ENCODE results near the gene EPHB3. TPM values are rescaled to one million over a fixed set of nuclear protein-coding genes. Genes with fewer than 3 reads are reported as not detected.
A peak's percentile ranks its signal among the peaks of the same experiment; 100 is the strongest.

EPHB3 gene
- total RNA-seq, 1 experiment from 2014 or later: not detected

GRCh38 chr3:184558726-184559125 is 2.9 kb upstream of the EPHB3 start:
- Histone ChIP-seq H3K9ac (ENCODE audit: low read length) (no peak overlapping the region), H3K79me2 (ENCODE audit: low read length) (no peaks in the 10 kb centered on the region), H3K9me2 (replicated peaks; ENCODE audit: insufficient read depth, low read length) (no peaks in the 10 kb centered on the region), H3K4me3 (ENCODE audit: low read length) (no peak overlapping the region), H3K36me3 (ENCODE audit: insufficient read depth, low read length) (no peaks in the 10 kb centered on the region), H3K4me1 (ENCODE audit: low read length) (peaks cover 8% of the 10 kb centered on the region), H3K9me3 (ENCODE audit: low read length) (no peaks in the 10 kb centered on the region), H3K27me3 (ENCODE audit: low read length) (no peaks in the 10 kb centered on the region), H3K4me2 (ENCODE audit: low read depth, low read length, poor library complexity, severe bottlenecking) (no peak overlapping the region), H4K20me1 (ENCODE audit: insufficient read depth, low read depth, low read length) (no peaks in the 10 kb centered on the region), H3K27ac (ENCODE audit: low read length) (no peak overlapping the region), H2AFZ (ENCODE audit: low read length) (no peak overlapping the region)
- DNase-seq: no peak

GRCh38 chr3:184559336-184559735 is 2.2 kb upstream of the EPHB3 start:
- Histone ChIP-seq H3K79me2 (ENCODE audit: low read length) (no peaks in the 10 kb centered on the region), H3K9me2 (replicated peaks; ENCODE audit: insufficient read depth, low read length) (no peaks in the 10 kb centered on the region), H3K27me3 (ENCODE audit: low read length) (no peaks in the 10 kb centered on the region), H3K27ac (ENCODE audit: low read length) (no peak overlapping the region), H2AFZ (ENCODE audit: low read length) (no peak overlapping the region), H3K4me1 (ENCODE audit: low read length) (peaks cover 8% of the 10 kb centered on the region), H3K36me3 (ENCODE audit: insufficient read depth, low read length) (no peaks in the 10 kb centered on the region), H3K4me2 (ENCODE audit: low read depth, low read length, poor library complexity, severe bottlenecking) (no peak overlapping the region), H3K9ac (ENCODE audit: low read length) (no peak overlapping the region), H4K20me1 (ENCODE audit: insufficient read depth, low read depth, low read length) (no peaks in the 10 kb centered on the region), H3K4me3 (ENCODE audit: low read length) (no peak overlapping the region), H3K9me3 (ENCODE audit: low read length) (no peaks in the 10 kb centered on the region)
- DNase-seq: no peak

GRCh38 chr3:184560531-184560930 is 1.1 kb upstream of the EPHB3 start:
- DNase-seq: no peak
- H2AFZ ChIP-seq (ENCODE audit: low read length): no peak overlapping the region
- no peaks in the 10 kb centered on the region for H3K9me2 ChIP-seq (replicated peaks; ENCODE audit: insufficient read depth, low read length)
- peak overlapping the region; percentile 37 for H3K9ac ChIP-seq (ENCODE audit: low read length)
- no peak overlapping the region for H3K27ac ChIP-seq (ENCODE audit: low read length)
- no peaks in the 10 kb centered on the region for H3K9me3 ChIP-seq (ENCODE audit: low read length)
- H3K27me3 ChIP-seq (ENCODE audit: low read length): no peaks in the 10 kb centered on the region
- H3K4me2 ChIP-seq (ENCODE audit: low read depth, low read length, poor library complexity, severe bottlenecking): peak overlapping the region; percentile 62
- H3K4me3 ChIP-seq (ENCODE audit: low read length): no peak overlapping the region
- H3K4me1 ChIP-seq (ENCODE audit: low read length): peaks cover 12% of the 10 kb centered on the region
- H4K20me1 ChIP-seq (ENCODE audit: insufficient read depth, low read depth, low read length): no peaks in the 10 kb centered on the region
- no peaks in the 10 kb centered on the region for H3K79me2 ChIP-seq (ENCODE audit: low read length)
- no peaks in the 10 kb centered on the region for H3K36me3 ChIP-seq (ENCODE audit: insufficient read depth, low read length)

GRCh38 chr3:184561913-184562877 is 610 bp downstream of the EPHB3 start:
- Histone ChIP-seq H2AFZ (ENCODE audit: low read length) (no peak overlapping the region), H3K27me3 (ENCODE audit: low read length) (no peaks in the 10 kb centered on the region), H4K20me1 (ENCODE audit: insufficient read depth, low read depth, low read length) (no peaks in the 10 kb centered on the region), H3K27ac (ENCODE audit: low read length) (no peak overlapping the region), H3K4me1 (ENCODE audit: low read length) (peaks cover 12% of the 10 kb centered on the region), H3K79me2 (ENCODE audit: low read length) (no peaks in the 10 kb centered on the region), H3K4me2 (ENCODE audit: low read depth, low read length, poor library complexity, severe bottlenecking) (no peak overlapping the region), H3K9ac (ENCODE audit: low read length) (no peak overlapping the region), H3K36me3 (ENCODE audit: insufficient read depth, low read length) (no peaks in the 10 kb centered on the region), H3K9me2 (replicated peaks; ENCODE audit: insufficient read depth, low read length) (no peaks in the 10 kb centered on the region), H3K9me3 (ENCODE audit: low read length) (no peaks in the 10 kb centered on the region), H3K4me3 (ENCODE audit: low read length) (no peak overlapping the region)
- no peak for DNase-seq

GRCh38 chr3:184562878-184563560 is 1.4 kb downstream of the EPHB3 start:
- Histone ChIP-seq H3K27me3 (ENCODE audit: low read length) (no peaks in the 10 kb centered on the region), H3K36me3 (ENCODE audit: insufficient read depth, low read length) (no peaks in the 10 kb centered on the region), H3K27ac (ENCODE audit: low read length) (no peak overlapping the region), H4K20me1 (ENCODE audit: insufficient read depth, low read depth, low read length) (no peaks in the 10 kb centered on the region), H3K4me2 (ENCODE audit: low read depth, low read length, poor library complexity, severe bottlenecking) (no peak overlapping the region), H3K9me3 (ENCODE audit: low read length) (no peaks in the 10 kb centered on the region), H3K4me3 (ENCODE audit: low read length) (no peak overlapping the region), H3K4me1 (ENCODE audit: low read length) (peaks cover 12% of the 10 kb centered on the region), H3K9ac (ENCODE audit: low read length) (no peak overlapping the region), H3K9me2 (replicated peaks; ENCODE audit: insufficient read depth, low read length) (no peaks in the 10 kb centered on the region), H3K79me2 (ENCODE audit: low read length) (no peaks in the 10 kb centered on the region), H2AFZ (ENCODE audit: low read length) (no peak overlapping the region)
- no peak for DNase-seq

GRCh38 chr3:184563561-184563925 is 2.0 kb downstream of the EPHB3 start:
- Histone ChIP-seq H3K9me2 (replicated peaks; ENCODE audit: insufficient read depth, low read length) (no peaks in the 10 kb centered on the region), H3K36me3 (ENCODE audit: insufficient read depth, low read length) (no peaks in the 10 kb centered on the region), H3K27ac (ENCODE audit: low read length) (no peak overlapping the region), H3K4me1 (ENCODE audit: low read length) (peaks cover 12% of the 10 kb centered on the region), H4K20me1 (ENCODE audit: insufficient read depth, low read depth, low read length) (no peaks in the 10 kb centered on the region), H3K9ac (ENCODE audit: low read length) (no peak overlapping the region), H3K27me3 (ENCODE audit: low read length) (no peaks in the 10 kb centered on the region), H3K79me2 (ENCODE audit: low read length) (no peaks in the 10 kb centered on the region), H3K4me3 (ENCODE audit: low read length) (no peak overlapping the region), H2AFZ (ENCODE audit: low read length) (no peak overlapping the region), H3K9me3 (ENCODE audit: low read length) (no peaks in the 10 kb centered on the region), H3K4me2 (ENCODE audit: low read depth, low read length, poor library complexity, severe bottlenecking) (no peak overlapping the region)
- no peak for DNase-seq

GRCh38 chr3:184563941-184564684 is 2.5 kb downstream of the EPHB3 start:
- Histone ChIP-seq H3K36me3 (ENCODE audit: insufficient read depth, low read length) (no peaks in the 10 kb centered on the region), H3K27ac (ENCODE audit: low read length) (no peak overlapping the region), H3K4me1 (ENCODE audit: low read length) (peaks cover 12% of the 10 kb centered on the region), H3K4me3 (ENCODE audit: low read length) (no peak overlapping the region), H3K79me2 (ENCODE audit: low read length) (no peaks in the 10 kb centered on the region), H3K4me2 (ENCODE audit: low read depth, low read length, poor library complexity, severe bottlenecking) (no peak overlapping the region), H3K9ac (ENCODE audit: low read length) (no peak overlapping the region), H3K27me3 (ENCODE audit: low read length) (no peaks in the 10 kb centered on the region), H3K9me2 (replicated peaks; ENCODE audit: insufficient read depth, low read length) (no peaks in the 10 kb centered on the region), H3K9me3 (ENCODE audit: low read length) (no peaks in the 10 kb centered on the region), H2AFZ (ENCODE audit: low read length) (no peak overlapping the region), H4K20me1 (ENCODE audit: insufficient read depth, low read depth, low read length) (no peaks in the 10 kb centered on the region)
- DNase-seq: no peak
